ENCODE measurements around the gene NGEF. TPM values are rescaled to one million over a fixed set of nuclear protein-coding genes. Genes with fewer than 3 reads are reported as not detected.

NGEF gene
- polyA plus RNA-seq, 3 donors, result not detected

DNA sequence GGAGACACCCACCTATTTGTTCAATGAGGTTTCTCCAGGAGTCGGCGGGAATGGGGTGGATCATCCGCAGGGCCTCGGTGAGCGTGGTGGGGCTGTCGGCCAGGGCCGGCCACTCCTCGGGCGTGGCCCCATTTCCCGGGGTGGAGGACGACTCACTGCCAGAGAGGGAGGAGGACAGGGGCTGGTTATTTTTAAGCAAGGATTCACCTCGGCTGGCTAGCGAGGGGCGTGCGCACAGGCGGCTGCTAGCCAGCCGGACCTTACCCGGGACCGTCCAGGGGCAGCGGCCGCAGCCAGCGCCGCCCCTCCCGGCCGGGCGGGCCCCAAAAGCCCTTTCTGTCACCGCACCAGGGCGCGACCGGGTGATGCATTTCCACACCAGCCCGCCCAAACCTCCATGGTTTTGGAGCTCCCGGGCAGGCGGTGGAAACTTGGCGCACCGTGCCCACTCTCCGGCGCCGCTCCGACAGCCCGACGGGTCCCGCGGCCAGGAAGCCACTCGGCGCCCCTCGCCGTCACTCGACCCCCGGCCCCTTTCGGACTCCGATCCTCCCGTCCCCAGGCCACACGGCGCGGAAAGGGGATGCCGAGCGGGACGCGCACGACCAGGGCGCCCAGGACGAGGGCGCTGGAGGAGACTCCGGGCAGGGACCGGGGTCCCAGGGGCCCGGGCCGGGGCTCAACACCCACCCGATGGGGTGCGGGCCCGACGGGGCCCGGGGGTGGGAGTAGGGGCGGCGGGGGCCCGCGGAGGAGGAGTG is 85.8 kb downstream of the NGEF start:
- H3K4me2 ChIP-seq (replicated peaks; ENCODE audit: extremely low read depth, low read length, poor library complexity, severe bottlenecking), result peak overlapping the region; percentile 55
- peaks cover 0 to 25% (median 15%) of the 10 kb centered on the region in 7 donors for H3K9me3 Mint-ChIP-seq
- no peaks in the 10 kb centered on the region for H4K20me1 ChIP-seq (ENCODE audit: insufficient read depth, low read length)
- H3K9ac ChIP-seq (ENCODE audit: insufficient read depth, low read length, poor library complexity, severe bottlenecking), result no peak overlapping the region
- no peaks in the 10 kb centered on the region for H3K79me2 ChIP-seq (ENCODE audit: insufficient read depth, low read length)
- TF ChIP-seq, protein P1, sequence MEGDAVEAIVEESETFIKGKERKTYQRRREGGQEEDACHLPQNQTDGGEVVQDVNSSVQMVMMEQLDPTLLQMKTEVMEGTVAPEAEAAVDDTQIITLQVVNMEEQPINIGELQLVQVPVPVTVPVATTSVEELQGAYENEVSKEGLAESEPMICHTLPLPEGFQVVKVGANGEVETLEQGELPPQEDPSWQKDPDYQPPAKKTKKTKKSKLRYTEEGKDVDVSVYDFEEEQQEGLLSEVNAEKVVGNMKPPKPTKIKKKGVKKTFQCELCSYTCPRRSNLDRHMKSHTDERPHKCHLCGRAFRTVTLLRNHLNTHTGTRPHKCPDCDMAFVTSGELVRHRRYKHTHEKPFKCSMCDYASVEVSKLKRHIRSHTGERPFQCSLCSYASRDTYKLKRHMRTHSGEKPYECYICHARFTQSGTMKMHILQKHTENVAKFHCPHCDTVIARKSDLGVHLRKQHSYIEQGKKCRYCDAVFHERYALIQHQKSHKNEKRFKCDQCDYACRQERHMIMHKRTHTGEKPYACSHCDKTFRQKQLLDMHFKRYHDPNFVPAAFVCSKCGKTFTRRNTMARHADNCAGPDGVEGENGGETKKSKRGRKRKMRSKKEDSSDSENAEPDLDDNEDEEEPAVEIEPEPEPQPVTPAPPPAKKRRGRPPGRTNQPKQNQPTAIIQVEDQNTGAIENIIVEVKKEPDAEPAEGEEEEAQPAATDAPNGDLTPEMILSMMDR (IDR thresholded peaks at IDR 0.05), result no peak
- peaks cover 0 to 8% of the 10 kb centered on the region in 2 donors for H3K4me1 ChIP-seq (ENCODE audit: control insufficient read depth in 1 of 2, insufficient read depth in 2 of 2, low read length in 2 of 2)
- peaks cover 3% of the 10 kb centered on the region for H3K4me1 Mint-ChIP-seq
- peaks cover 0 to 2% of the 10 kb centered on the region in 2 donors for H3K36me3 Mint-ChIP-seq
- 2% methylated on average over 68 of the region's 76 CpGs for WGBS (ENCODE audit: insufficient coverage)
- DNase-seq, result no peak
- H3K9me3 ChIP-seq (replicated peaks in 1 of 2; ENCODE audit: control insufficient read depth in 1 of 2, insufficient read depth in 1 of 2, low read length in 2 of 2), result peaks cover 3 to 27% of the 10 kb centered on the region in 2 donors
- H3K27me3 ChIP-seq (ENCODE audit: control insufficient read depth in 2 of 2, insufficient read depth in 2 of 2, low read length in 2 of 2), result peaks cover 48 to 68% of the 10 kb centered on the region in 2 donors
- peak overlapping the region; percentile 16 to 59 for H3K4me3 Mint-ChIP-seq
- peak overlapping the region in 1 of 3 experiments; percentile 34 for H3K4me3 ChIP-seq (replicated peaks in 1 of 3; ENCODE audit: low read depth in 2 of 3, low read length in 3 of 3)
- intact Hi-C loops (cut with micrococcal nuclease), result no loop called here
- H3K27ac ChIP-seq (ENCODE audit: low read depth in 1 of 2, low read length in 2 of 2), result no peak overlapping the region
- no peak overlapping the region for H3K27ac Mint-ChIP-seq
- peak overlapping the region; percentile 21 for H2AFZ ChIP-seq (ENCODE audit: insufficient read depth, low read depth, low read length, poor library complexity, severe bottlenecking)
- peaks cover 60 to 84% (median 68%) of the 10 kb centered on the region in 3 donors for H3K27me3 Mint-ChIP-seq (ENCODE audit: low read depth in 3 of 3)
- no peaks in the 10 kb centered on the region for H3K36me3 ChIP-seq (replicated peaks in 1 of 2; ENCODE audit: control insufficient read depth in 1 of 2, insufficient read depth in 2 of 2, low read length in 2 of 2)

DNA sequence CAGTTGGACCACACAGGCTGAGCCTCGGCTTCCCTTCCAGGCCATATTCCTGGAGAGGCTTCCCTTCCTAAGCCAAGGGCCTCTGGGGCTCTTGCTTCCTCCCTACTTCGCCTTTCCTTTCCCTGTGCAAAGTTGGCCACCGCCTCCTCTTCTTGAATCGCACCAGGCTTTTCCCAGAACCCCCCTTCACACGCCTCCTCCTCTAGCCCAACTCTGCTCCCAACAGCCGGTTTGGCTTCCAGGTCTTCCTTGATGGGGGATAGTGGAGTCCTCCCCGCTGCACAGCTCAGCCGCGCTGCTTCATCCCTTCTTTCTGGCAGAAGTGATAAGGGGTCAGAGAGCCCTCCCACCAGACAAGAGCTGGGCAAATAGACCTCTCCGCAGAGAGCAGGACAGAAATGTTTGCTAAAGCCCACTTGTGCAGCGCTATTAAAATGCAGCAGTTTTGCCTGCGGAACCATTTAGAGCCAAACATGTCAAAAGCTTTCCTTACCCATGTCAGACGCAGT is 86.6 kb downstream of the NGEF start:
- H3K9me3 Mint-ChIP-seq, result peaks cover 0 to 25% (median 15%) of the 10 kb centered on the region in 7 donors
- peaks cover 48 to 65% of the 10 kb centered on the region in 2 donors for H3K27me3 ChIP-seq (ENCODE audit: control insufficient read depth in 2 of 2, insufficient read depth in 2 of 2, low read length in 2 of 2)
- 18% methylated on average over 9 of the region's 13 CpGs for WGBS (ENCODE audit: insufficient coverage)
- peak overlapping the region; percentile 16 to 59 for H3K4me3 Mint-ChIP-seq
- H3K4me3 ChIP-seq (replicated peaks in 1 of 3; ENCODE audit: low read depth in 2 of 3, low read length in 3 of 3), result no peak overlapping the region
- peaks cover 0 to 8% of the 10 kb centered on the region in 2 donors for H3K4me1 ChIP-seq (ENCODE audit: control insufficient read depth in 1 of 2, insufficient read depth in 2 of 2, low read length in 2 of 2)
- peaks cover 3% of the 10 kb centered on the region for H3K4me1 Mint-ChIP-seq
- H3K36me3 ChIP-seq (replicated peaks in 1 of 2; ENCODE audit: control insufficient read depth in 1 of 2, insufficient read depth in 2 of 2, low read length in 2 of 2), result no peaks in the 10 kb centered on the region
- H2AFZ ChIP-seq (ENCODE audit: insufficient read depth, low read depth, low read length, poor library complexity, severe bottlenecking), result peak overlapping the region; percentile 21
- H4K20me1 ChIP-seq (ENCODE audit: insufficient read depth, low read length), result no peaks in the 10 kb centered on the region
- H3K79me2 ChIP-seq (ENCODE audit: insufficient read depth, low read length), result no peaks in the 10 kb centered on the region
- H3K9ac ChIP-seq (ENCODE audit: insufficient read depth, low read length, poor library complexity, severe bottlenecking), result no peak overlapping the region
- TF ChIP-seq, protein P1 (IDR thresholded peaks at IDR 0.05), result no peak
- peaks cover 0 to 2% of the 10 kb centered on the region in 2 donors for H3K36me3 Mint-ChIP-seq
- no peak for DNase-seq
- H3K4me2 ChIP-seq (replicated peaks; ENCODE audit: extremely low read depth, low read length, poor library complexity, severe bottlenecking), result peak overlapping the region; percentile 55
- H3K27ac ChIP-seq (ENCODE audit: low read depth in 1 of 2, low read length in 2 of 2), result no peak overlapping the region
- intact Hi-C loops (cut with micrococcal nuclease), result no loop called here
- H3K27ac Mint-ChIP-seq, result no peak overlapping the region
- H3K9me3 ChIP-seq (replicated peaks in 1 of 2; ENCODE audit: control insufficient read depth in 1 of 2, insufficient read depth in 1 of 2, low read length in 2 of 2), result peaks cover 3 to 27% of the 10 kb centered on the region in 2 donors
- peaks cover 56 to 81% (median 63%) of the 10 kb centered on the region in 3 donors for H3K27me3 Mint-ChIP-seq (ENCODE audit: low read depth in 3 of 3)

Data from CD14-positive monocyte (primary cell).